ENCODE measurements around the gene ELMO3. TPM values are rescaled to one million over a fixed set of nuclear protein-coding genes. Genes with fewer than 3 reads are reported as not detected.

Gene ELMO3
- total and polyA plus RNA-seq, 2 donors (not counting 3 experiments of a cell fraction or from before 2014, with no cell fraction given) = 3.9 to 5.7 TPM

GRCh38 chr16:67246756-67247191 is 47.8 kb downstream of the ELMO3 start:
- CTCF ChIA-PET = interaction anchor here (0.8 to 2.3 kb wide), 11 partner anchors 10 to 274 kb away, joined by 3 to 12 read pairs (median 4); partner anchors contain the start of genes ELMO3 and TMEM208

More at GRCh38 chr16:67246756-67247191, 47.8 kb downstream of the ELMO3 start:
- Histone ChIP-seq H4K20me1 (replicated peaks; ENCODE audit: control insufficient read depth, extremely low read depth, insufficient read depth, low read length) (no peaks in the 10 kb centered on the region), H3K27ac (ENCODE audit: insufficient read depth, low read depth, low read length) (peak overlapping the region; percentile 88), H3K4me3 (replicated peaks in 1 of 3; ENCODE audit: insufficient read depth in 1 of 3, low read depth in 1 of 3, low read length in 3 of 3) (peak overlapping the region; percentile 55 to 89 (median 83)), H2AFZ (ENCODE audit: low read depth, low read length) (peak overlapping the region; percentile 27), H3K79me2 (ENCODE audit: control insufficient read depth, insufficient read depth, low read length) (peaks cover 35% of the 10 kb centered on the region), H3K4me1 (ENCODE audit: control insufficient read depth, extremely low read depth, insufficient read depth, low read length) (peaks cover 53% of the 10 kb centered on the region), H3K4me2 (ENCODE audit: insufficient read depth, low read length) (peak overlapping the region; percentile 42), H3K27me3 (ENCODE audit: control insufficient read depth in 2 of 2, insufficient read depth in 2 of 2, low read length in 2 of 2) (peaks cover 0 to 3% of the 10 kb centered on the region in 2 experiments), H3K9me1 (replicated peaks; ENCODE audit: control insufficient read depth, extremely low read depth, insufficient read depth, low read length) (no peaks in the 10 kb centered on the region), H3K9ac (replicated peaks; ENCODE audit: extremely low read depth, insufficient read depth, low read length) (peak overlapping the region; percentile 69), H3K36me3 (ENCODE audit: control insufficient read depth in 2 of 2, extremely low read depth in 1 of 2, insufficient read depth in 2 of 2, low read length in 2 of 2) (peaks cover 0 to 3% of the 10 kb centered on the region in 2 experiments), H3K9me3 (replicated peaks; ENCODE audit: control insufficient read depth, insufficient read depth, low read length) (no peaks in the 10 kb centered on the region)
- TF ChIP-seq POLR2A (IDR thresholded peaks at IDR 0.05; ENCODE audit: low read depth, low read length) (no peak), CTCF (IDR thresholded peaks at IDR 0.05; ENCODE audit: extremely low read depth in 1 of 2, insufficient read depth in 1 of 2, low read depth in 1 of 2, low read length in 2 of 2) (peak in 1 of 2 donors; percentile 4), MYC (IDR thresholded peaks at IDR 0.05; ENCODE audit: low read depth, low read length) (no peak), FOS (IDR thresholded peaks at IDR 0.05; ENCODE audit: borderline replicate concordance, insufficient read depth, low read length) (no peak)
- POLR2A ChIA-PET = interaction anchor here (1.6 to 2.7 kb wide), 4 partner anchors 20 to 49 kb away, joined by 5 to 10 read pairs (median 6); partner anchors contain the start of gene TMEM208
- dilution Hi-C loops (cut with MboI; ENCODE audit: extremely low pct_ligation_motif_present, low sequenced_read_pairs) (no loop called here), intact Hi-C loops (cut with micrococcal nuclease) (loop anchor here (1.0 kb wide), 6 partner anchors 12 to 100 kb away; partner anchors contain the start of gene PLEKHG4)
- BruUV-seq (replicated peaks) = no TSS peak
- DNase-seq (ENCODE audit: low read depth, low spot score) (no peak), FAIRE-seq (no peak)

Data from endothelial cell of umbilical vein (primary cell).